GM10248 (cell line): ENCODE measurements around the gene SLC12A4.
"Not testable (repeated sequence)": the region's sequence is repeated elsewhere in the genome, so short reads cannot be mapped to it uniquely, and the experiment has no call there.

Experiments
- CTCF ChIA-PET: fragments of 300-600 bp; sonication (Branson Sonifier 250); formaldehyde crosslinking; extraction: SDS; loops from one replicate; lab custom pipeline; 2021; ENCODE audit warnings: antibody characterized with exemption; lab: Yijun Ruan, JAX
- POLR2A ChIA-PET: fragments of 350-650 bp; sonication (Branson Sonifier 250); formaldehyde crosslinking; extraction: SDS; loops from one replicate; lab custom pipeline; 2020; ENCODE audit warnings: antibody characterized with exemption; lab: Yijun Ruan, JAX
- DNase-seq: peaks from one replicate; pipeline ENCODE4 v3.0.0; 2012; ENCODE audit errors: extremely low spot score
- CTCF ChIP-seq: IDR thresholded peaks from 2 replicates; pipeline ENCODE4 v1.5.1; 2012; ENCODE audit warnings: mild to moderate bottlenecking, low read depth; ENCODE audit errors: extremely low read depth, missing control alignments, control extremely low read depth

SLC12A4 gene

GRCh38 chr16:67977469-67978227 lies 9.2 kb upstream of the SLC12A4 start:
- TF ChIP-seq CTCF: no peak
- DNase-seq: no peak
- ChIA-PET POLR2A (no interaction called here), CTCF (interaction anchor here (0.9 to 3.9 kb wide), 7 partner anchors 9 to 162 kb away, joined by 3 to 21 read pairs (median 3); no protein-coding TSS in a partner anchor)

- POLR2A ChIA-PET: no interaction called here
- CTCF ChIA-PET: interaction anchor here (1.0 to 3.9 kb wide), 6 partner anchors 10 to 162 kb away, joined by 3 to 21 read pairs (median 4); no protein-coding TSS in a partner anchor
- DNase-seq: no peak
- TF ChIP-seq CTCF: no peak
Measured at GRCh38 chr16:67977005-67977404, 8.6 kb upstream of the SLC12A4 start.

GRCh38 chr16:67976205-67976604 lies 7.8 kb upstream of the SLC12A4 start:
- CTCF ChIA-PET: interaction anchor here (1.7 to 3.9 kb wide), 3 partner anchors 10 to 17 kb away, joined by 3 to 21 read pairs (median 6); no protein-coding TSS in a partner anchor
- no peak for DNase-seq
- POLR2A ChIA-PET: no interaction called here
- TF ChIP-seq CTCF: no peak

DNA sequence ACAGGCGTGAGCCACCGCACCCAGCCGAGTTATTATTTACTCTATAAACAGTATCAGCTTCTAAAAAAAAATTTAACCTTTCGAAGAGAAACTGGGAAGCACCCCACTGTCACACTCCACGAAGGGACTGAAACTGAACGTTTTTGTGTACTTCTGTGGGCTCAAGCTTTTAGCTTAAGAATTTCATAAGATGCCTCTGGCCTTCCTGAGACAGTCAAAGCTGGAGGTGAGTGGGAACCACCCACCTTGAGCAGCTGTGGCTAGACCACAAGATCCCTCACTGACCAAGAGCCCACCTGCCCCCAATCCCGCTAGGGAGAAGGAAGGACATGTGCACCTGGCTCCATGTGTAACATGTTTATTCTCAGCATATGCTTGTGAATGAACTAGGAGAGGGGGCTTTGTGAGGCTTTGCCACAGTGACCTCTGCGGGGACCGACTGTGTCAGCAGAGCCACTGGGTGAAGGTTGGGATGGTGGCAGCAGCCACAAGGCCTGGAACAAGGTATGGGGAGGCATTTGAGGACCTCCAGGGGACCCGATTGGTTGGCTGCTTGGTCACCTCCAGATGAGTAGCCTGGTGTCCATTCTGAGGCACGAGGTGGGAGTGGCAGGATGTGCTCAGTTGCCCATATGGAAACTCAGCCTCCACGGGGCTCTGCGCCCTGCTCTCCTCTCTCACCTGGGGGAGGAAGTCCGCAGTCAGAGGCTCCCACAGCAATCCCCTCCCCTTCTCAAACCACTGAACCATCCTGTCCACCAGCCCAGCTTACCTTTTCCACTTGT lies 7.1 kb upstream of the SLC12A4 start:
- peak; percentile 60 for DNase-seq
- TF ChIP-seq CTCF: no peak
- CTCF ChIA-PET: interaction anchor here (1.2 to 3.9 kb wide), 4 partner anchors 10 to 18 kb away, joined by 3 to 21 read pairs (median 5); no protein-coding TSS in a partner anchor
- POLR2A ChIA-PET: no interaction called here

- POLR2A ChIA-PET, DNase-seq: not testable (repeated sequence)
- CTCF ChIA-PET: interaction anchor here (1.0 to 1.5 kb wide), 4 partner anchors 11 to 89 kb away, joined by 3 to 5 read pairs (median 3); no protein-coding TSS in a partner anchor
Measured at GRCh38 chr16:67972285-67972684, 3.8 kb upstream of the SLC12A4 start.

DNA sequence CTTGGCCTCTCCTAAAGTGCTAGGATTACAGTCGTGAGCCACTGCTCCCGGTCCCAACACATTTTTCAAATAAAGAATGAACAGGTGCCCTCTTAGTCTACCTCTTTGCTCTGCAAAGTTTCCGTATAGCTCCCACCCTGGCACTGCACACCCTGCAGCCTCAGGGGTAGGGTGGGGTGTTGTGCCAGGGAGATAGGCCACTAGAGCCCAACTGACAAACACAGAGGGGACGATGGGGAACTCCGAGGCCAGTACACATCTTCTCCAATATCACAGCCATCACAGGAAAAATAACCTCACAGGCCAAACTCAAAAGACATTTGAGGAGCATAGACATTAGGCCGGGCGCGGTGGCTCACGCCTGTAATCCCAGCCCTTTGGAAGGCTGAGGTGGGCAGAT lies 2.7 kb upstream of the SLC12A4 start:
- ChIA-PET CTCF (interaction anchor here (1.0 to 1.9 kb wide), 3 partner anchors 13 to 87 kb away, joined by 3 to 5 read pairs (median 4); no protein-coding TSS in a partner anchor), POLR2A (no interaction called here)
- TF ChIP-seq CTCF: no peak
- no peak for DNase-seq
